ENCODE measurements around the gene INPP5B.
"Not testable (repeated sequence)": the region's sequence is repeated elsewhere in the genome, so short reads cannot be mapped to it uniquely, and the experiment has no call there.

The INPP5B gene

DNA sequence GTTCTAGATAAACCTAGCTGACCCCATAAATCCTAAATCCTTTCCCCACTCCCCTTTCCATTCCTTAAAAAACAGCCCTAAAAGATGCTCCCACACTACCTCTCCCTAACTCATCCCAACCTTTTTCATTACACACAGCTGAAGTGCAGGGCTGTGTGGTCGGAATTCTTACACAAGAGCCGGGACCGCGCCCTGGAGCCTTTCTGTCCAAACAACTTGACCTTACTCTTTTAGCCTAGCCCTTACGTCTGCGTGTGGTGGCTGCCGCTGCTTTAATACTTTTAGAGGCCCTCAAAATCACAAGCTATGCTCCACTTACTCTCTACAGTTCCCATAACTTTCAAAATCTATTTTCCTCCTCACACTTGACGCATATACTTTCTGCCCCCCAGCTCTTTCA is 36.0 kb downstream of the INPP5B start:
- DNase-seq = not testable (repeated sequence)

GRCh38 chr1:37908531-37908930 is 38.3 kb downstream of the INPP5B start:
- DNase-seq = not testable (repeated sequence)

GRCh38 chr1:37907416-37908125 is 39.3 kb downstream of the INPP5B start:
- not testable (repeated sequence) for DNase-seq

GRCh38 chr1:37906591-37906990 is 40.3 kb downstream of the INPP5B start:
- DNase-seq = not testable (repeated sequence)

GRCh38 chr1:37905727-37906126 is 41.1 kb downstream of the INPP5B start:
- no peak for DNase-seq

GRCh38 chr1:37903921-37904320 is 42.9 kb downstream of the INPP5B start:
- not testable (repeated sequence) for DNase-seq

DNA sequence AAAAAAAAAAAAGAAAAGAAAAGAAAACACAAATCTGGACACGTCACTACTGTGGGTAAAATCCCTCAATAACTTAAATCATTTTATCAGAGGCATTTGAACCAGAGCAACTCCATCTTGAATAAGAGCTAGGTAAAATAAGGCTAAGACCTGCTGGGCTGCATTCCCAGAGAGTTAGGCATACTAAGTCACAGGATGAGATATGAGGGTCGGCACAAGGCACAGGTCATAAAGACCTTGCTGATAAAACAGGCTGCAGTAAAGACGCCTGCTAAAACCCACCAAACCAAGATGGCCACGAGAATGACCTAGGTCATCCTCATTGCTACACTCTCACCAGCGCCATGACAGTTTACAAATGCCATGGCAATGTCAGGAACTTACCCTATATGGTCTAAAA is 43.9 kb downstream of the INPP5B start:
- no peak for DNase-seq

DNA sequence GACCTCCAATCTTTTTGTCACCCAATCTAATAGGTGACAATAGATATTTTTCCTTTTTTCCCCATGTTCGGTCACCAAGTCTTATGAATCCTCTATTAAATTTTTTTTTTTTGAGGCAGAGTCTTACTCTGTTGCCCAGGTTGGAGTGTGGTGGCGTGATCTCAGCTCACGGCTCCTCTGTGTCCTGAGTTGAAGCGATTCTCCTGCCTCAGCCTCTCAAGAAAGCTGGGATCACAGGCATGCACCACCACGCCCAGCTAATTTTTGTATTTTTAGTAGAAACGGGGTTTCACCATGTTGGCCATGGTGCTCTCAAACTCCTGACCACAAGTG is 45.0 kb downstream of the INPP5B start:
- no peak for DNase-seq

DNA sequence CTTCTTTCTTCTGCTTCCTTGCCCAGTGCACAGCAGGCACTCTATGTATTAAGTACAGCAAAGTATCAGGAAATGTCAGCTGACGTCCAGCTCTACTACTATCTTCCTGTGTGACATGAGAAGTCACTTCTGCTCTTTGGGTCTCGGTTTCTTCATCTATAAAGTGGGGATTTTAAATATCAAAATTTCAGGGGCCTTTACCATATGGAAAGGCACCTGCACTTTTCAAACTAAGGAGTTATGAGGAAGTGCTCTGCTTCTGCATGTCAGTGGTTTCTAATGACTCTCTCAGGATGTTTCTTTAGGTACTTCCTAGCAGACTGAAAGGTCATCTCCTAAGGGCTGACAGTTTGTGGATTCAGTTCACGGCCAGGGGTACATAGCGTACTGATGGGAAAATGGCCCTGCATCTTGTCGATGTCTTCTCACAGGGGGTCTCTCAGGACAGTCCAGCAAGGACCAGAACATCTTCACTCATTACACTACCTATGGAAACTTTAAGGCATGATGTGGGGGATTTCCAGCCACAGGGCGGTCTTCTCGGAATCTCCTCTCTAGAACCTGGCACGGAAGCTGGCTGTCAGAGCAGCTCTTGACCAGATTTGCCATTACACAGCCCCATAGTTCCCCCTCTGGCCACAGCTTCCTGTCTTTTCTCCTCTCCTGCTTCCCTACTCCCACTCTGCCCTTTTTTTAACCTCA is 45.5 kb downstream of the INPP5B start:
- DNase-seq = no peak

DNA sequence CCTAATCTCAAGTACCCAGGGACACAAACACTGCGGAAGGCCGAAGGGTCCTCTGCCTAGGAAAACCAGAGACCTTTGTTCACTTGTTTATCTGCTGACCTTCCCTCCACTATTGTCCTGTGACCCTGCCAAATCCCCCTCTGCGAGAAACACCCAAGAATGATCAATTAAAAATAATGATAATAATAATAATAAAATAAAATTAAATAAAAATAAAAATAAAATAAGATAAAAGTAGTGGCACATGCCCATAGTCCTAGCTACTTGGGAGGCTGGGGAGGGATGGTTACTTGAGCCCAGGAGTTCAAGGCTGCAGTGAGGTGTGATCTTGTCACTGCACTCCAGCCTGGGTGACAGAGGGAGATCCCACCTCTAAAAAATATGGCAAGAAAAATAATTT is 49.3 kb downstream of the INPP5B start:
- DNase-seq = not testable (repeated sequence)

DNA sequence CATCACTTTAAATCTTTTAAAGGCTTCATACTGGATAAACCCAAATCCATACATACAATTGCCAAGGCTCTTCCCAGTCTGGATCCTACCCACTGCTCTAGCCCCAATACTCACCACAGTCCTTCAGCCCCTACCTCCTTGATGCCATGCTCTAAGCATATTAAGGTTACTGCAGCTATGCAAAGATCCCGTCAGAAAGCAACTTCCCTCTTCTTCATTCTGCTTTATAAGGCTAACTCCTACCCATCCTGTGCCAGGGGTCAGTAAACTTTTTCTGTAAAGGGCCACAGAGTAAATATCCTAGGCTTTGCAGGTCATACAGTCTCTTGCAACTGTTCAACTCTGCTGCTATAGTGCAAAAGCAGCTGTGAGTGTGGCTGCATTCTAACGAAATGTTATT is 53.2 kb downstream of the INPP5B start:
- DNase-seq = no peak

DNA sequence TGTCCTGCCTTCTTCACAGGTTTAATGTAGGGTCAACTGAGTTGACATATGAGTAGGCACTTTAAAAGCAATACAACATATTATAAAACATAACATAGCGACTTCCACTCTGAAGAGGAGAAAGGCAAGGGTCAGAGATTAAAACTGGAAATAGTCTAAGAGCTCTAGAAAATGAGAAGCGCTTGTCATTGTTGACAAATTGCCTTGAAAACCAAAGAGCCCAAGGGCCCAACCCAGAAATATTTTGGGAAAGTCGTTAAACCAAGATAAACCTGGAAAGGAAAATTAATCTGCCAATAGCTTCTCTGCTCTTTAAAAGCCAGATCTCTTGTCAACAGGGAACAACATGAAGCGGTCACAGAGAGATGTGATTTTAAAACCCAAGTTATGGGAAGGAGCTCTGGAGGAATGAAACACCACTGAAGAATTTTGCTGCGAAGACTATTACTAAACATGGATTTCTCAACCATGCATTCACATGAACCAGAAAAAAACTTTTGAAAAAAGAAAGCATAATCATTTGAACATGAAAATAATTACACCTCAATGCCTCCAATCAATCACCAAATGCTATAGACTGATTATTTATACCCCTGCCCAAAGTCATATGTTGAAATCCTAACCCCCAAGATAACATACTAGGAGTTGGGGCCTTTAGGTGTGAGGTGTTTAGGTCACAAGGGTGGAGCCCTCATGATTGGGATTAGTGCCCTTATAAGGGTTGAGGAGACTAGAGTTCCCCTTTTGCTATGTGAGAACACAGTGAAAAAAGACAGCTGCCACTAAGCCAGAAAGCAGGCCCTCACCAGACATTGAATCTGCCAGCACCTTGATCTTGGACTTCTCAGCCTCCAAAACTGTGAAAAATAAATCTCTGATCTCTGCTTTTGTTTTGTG is 54.5 kb downstream of the INPP5B start:
- DNase-seq = no peak

- no peak for DNase-seq
These were observed 56.4 kb downstream of the INPP5B start for GRCh38 chr1:37890378-37891014.

DNA sequence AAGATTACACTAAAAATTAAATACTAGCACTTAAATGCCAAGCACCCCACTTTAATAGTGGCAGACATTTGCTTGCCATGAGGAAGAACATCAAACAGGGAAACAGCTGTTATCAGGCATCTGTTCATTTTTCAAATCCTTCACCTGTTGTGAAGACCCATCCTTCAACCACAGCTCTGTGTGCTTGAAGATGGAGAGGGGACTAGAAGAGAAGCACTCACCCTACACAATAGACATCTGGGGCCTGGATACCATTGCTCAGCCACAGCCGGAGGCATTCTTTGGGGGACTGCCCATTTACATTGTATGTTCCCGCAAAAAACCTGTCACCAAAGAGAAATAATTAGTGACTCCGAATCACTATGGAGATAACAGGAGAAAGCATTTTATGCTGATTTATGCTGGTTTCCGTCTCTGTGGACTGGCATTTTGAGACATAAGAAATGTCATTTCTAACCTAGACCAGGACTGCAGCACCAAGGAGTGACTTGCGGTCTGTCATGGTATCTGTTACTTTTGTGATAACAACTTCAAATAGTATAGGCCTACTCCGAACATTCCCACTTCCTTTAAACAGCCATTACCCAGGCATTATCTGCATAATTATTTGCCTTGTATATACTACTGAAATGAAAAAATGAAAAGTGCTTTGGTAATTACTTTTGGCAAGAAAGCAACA is 58.7 kb downstream of the INPP5B start:
- DNase-seq = no peak

GRCh38 chr1:37884145-37884544 is 62.7 kb downstream of the INPP5B start:
- no peak for DNase-seq

GRCh38 chr1:37883671-37884070 is 63.2 kb downstream of the INPP5B start:
- no peak for DNase-seq

DNA sequence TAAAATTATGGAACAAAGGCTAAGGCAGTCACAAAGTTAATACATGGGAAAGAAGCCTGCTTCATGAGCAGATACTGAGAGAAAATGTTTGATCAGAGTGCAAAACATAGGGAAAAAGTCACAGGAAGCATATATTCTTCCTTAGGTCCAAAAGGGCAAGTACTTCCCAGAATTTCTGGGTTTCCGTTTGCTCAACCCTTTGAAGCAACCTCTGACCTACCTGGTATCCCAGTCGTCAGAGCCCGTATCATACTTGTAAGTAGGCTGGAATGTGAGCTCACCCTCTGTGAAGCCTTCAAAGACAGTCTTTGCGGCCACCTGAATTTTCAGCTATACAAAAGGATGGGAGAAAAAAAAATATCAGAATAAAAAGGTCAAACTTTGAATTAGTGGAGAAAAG is 67.0 kb downstream of the INPP5B start:
- DNase-seq = no peak

DNA sequence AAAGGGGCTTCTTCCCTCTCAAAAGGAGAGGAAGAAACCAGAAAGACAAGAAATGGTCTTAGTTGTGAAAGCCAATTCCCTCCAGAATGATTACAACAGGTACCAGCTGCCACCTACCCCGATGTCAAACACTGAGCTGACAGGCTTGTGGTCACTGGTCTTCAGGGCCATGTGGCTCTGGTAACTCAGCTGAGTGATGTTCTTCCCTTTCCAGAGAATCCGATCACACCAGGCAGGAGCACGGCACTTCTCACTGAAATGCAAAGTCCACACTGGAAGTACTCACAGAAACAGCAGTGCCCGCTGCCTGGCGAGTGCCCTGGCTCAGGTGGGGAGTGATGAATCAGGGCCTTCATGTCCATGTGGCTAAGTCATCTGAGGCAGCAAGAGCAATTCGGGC is 68.8 kb downstream of the INPP5B start:
- DNase-seq = no peak

GRCh38 chr1:37875833-37876232 is 71.0 kb downstream of the INPP5B start:
- no peak for DNase-seq

DNA sequence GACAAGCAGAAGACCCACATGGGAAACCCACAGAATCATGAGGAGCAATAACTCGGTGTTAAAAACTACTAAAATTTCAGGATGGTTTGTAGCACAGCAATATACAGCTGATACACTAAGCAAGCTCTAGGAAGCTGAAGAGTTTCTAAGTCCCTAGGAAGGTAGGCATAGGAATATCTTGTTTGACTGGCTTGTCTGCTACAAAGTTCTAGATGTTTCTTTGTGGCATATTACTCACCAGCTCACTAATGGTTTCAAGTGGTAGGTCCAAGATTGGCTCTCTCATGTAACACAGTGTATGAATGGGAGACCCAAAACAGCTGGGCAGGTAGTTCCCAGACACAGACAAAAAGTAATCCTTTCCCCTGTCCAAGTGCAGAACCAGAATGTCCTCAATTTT is 74.2 kb downstream of the INPP5B start:
- no peak for DNase-seq

DNA sequence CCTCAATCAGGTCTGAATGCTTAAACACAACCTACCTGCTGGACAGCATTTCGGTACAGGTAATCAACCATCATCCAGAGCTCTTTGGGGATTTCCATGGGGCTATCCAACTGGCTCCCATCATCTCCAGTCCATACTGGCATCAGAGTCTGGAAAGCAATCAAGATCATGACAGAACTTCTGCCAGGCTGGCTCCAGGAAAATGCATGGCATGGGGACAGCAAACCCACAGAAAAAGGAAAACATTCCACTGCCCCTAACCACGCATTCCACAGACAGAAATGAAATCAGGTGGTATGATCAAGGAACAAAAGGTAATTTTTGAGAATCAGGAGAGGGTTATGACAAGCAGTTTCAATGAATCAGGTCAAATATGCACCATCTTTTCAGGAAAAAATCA is 78.4 kb downstream of the INPP5B start:
- DNase-seq = no peak

DNA sequence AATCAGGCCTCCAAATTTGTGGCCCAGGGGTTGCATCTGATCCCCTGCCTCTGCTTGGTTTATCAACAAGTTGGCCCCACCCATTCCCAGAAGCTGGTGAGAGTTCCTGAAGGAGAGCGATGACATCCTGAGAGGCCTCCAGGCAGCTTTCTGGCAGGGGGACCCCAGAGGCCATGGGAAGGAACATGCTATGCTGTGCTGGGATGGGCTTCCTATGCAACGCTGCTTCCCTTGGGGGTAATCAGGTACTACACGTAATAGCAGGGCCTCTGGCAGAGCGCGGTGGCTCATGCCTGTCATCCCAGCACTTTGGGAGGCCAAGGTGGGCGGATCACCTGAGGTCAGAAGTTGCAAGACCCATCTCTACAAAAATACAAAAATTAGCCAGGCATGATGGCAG is 79.1 kb downstream of the INPP5B start:
- DNase-seq = no peak

- no peak for DNase-seq
These were observed 80.4 kb downstream of the INPP5B start for GRCh38 chr1:37866491-37866890.
